ENCODE measurements around the gene MB.

Gene MB

GRCh38 chr22:35656284-35656752, 39.2 kb upstream of the MB start:
- H3K4me3 ChIP-seq (ENCODE audit: low read depth, low read length): no peak overlapping the region
- H3K79me2 ChIP-seq (ENCODE audit: control insufficient read depth, insufficient read depth, low read length, poor library complexity): no peaks in the 10 kb centered on the region
- no peak overlapping the region for H4K8ac ChIP-seq (ENCODE audit: low read depth, low read length)
- no peak overlapping the region for H2BK12ac ChIP-seq (ENCODE audit: low read length)
- no peak overlapping the region for H3K4ac ChIP-seq (ENCODE audit: low read depth, low read length)
- H2BK120ac ChIP-seq (ENCODE audit: insufficient read depth, low read length, poor library complexity): no peak overlapping the region
- peaks cover 2% of the 10 kb centered on the region for H3K9me3 ChIP-seq (ENCODE audit: insufficient read depth, low read depth, low read length)
- no peaks in the 10 kb centered on the region for H3K79me1 ChIP-seq (ENCODE audit: low read length)
- H3K27me3 ChIP-seq (ENCODE audit: insufficient read depth, low read length): no peaks in the 10 kb centered on the region
- peak; percentile 94 to 97 for DNase-seq
- H2BK5ac ChIP-seq (ENCODE audit: low read depth, low read length, poor library complexity): no peak overlapping the region
- no peaks in the 10 kb centered on the region for H3K4me1 ChIP-seq (ENCODE audit: control insufficient read depth in 1 of 2, insufficient read depth in 2 of 2, low read length in 2 of 2)
- H4K12ac ChIP-seq (ENCODE audit: low read depth, low read length): no peak overlapping the region
- no peak overlapping the region for H2AFZ ChIP-seq (ENCODE audit: insufficient read depth, low read length, poor library complexity)
- H4K91ac ChIP-seq (ENCODE audit: low read depth, low read length): no peak overlapping the region
- no peaks in the 10 kb centered on the region for H3K36me3 ChIP-seq (ENCODE audit: control insufficient read depth in 1 of 2, insufficient read depth in 2 of 2, low read length in 2 of 2)
- no CpG with 5 or more reads among the region's 5 CpGs for WGBS (ENCODE audit: extremely low coverage, insufficient coverage, insufficient read length)
- H3K27ac ChIP-seq (ENCODE audit: low read depth, low read length): no peak overlapping the region
- no peak overlapping the region for H3K4me2 ChIP-seq (ENCODE audit: low read length)
- no peak overlapping the region for H3K9ac ChIP-seq (ENCODE audit: low read length)
- no peak overlapping the region for H3K23ac ChIP-seq (ENCODE audit: low read length)
- H2AK5ac ChIP-seq (ENCODE audit: low read length): no peak overlapping the region
- no peak overlapping the region for H3K18ac ChIP-seq (ENCODE audit: low read length)
- no peak overlapping the region for H3K14ac ChIP-seq (ENCODE audit: low read length)

GRCh38 chr22:35653824-35654223, 36.7 kb upstream of the MB start:
- Histone ChIP-seq H2AK5ac (ENCODE audit: low read length) (no peak overlapping the region), H3K18ac (ENCODE audit: low read length) (no peak overlapping the region), H3K4me2 (ENCODE audit: low read length) (no peak overlapping the region), H3K27me3 (ENCODE audit: insufficient read depth, low read length) (no peaks in the 10 kb centered on the region), H4K91ac (ENCODE audit: low read depth, low read length) (no peak overlapping the region), H3K4me1 (ENCODE audit: control insufficient read depth in 1 of 2, insufficient read depth in 2 of 2, low read length in 2 of 2) (no peaks in the 10 kb centered on the region), H3K36me3 (ENCODE audit: control insufficient read depth in 1 of 2, insufficient read depth in 2 of 2, low read length in 2 of 2) (no peaks in the 10 kb centered on the region), H2BK120ac (ENCODE audit: insufficient read depth, low read length, poor library complexity) (no peak overlapping the region), H3K9ac (ENCODE audit: low read length) (no peak overlapping the region), H3K4ac (ENCODE audit: low read depth, low read length) (no peak overlapping the region), H3K27ac (ENCODE audit: low read depth, low read length) (no peak overlapping the region), H2BK5ac (ENCODE audit: low read depth, low read length, poor library complexity) (no peak overlapping the region), H3K9me3 (ENCODE audit: insufficient read depth, low read depth, low read length) (peaks cover 4% of the 10 kb centered on the region), H3K23ac (ENCODE audit: low read length) (no peak overlapping the region), H3K79me2 (ENCODE audit: control insufficient read depth, insufficient read depth, low read length, poor library complexity) (no peaks in the 10 kb centered on the region), H3K4me3 (ENCODE audit: low read depth, low read length) (no peak overlapping the region), H3K79me1 (ENCODE audit: low read length) (no peaks in the 10 kb centered on the region), H2BK12ac (ENCODE audit: low read length) (no peak overlapping the region), H4K8ac (ENCODE audit: low read depth, low read length) (no peak overlapping the region), H2AFZ (ENCODE audit: insufficient read depth, low read length, poor library complexity) (no peak overlapping the region), H4K12ac (ENCODE audit: low read depth, low read length) (no peak overlapping the region), H3K14ac (ENCODE audit: low read length) (no peak overlapping the region)
- WGBS (ENCODE audit: extremely low coverage, insufficient coverage, insufficient read length): no CpG with 5 or more reads among the region's 1 CpG
- no peak for DNase-seq

GRCh38 chr22:35651085-35651484, 34.0 kb upstream of the MB start:
- Histone ChIP-seq H4K91ac (ENCODE audit: low read depth, low read length) (no peak overlapping the region), H3K4ac (ENCODE audit: low read depth, low read length) (no peak overlapping the region), H3K9ac (ENCODE audit: low read length) (no peak overlapping the region), H2BK120ac (ENCODE audit: insufficient read depth, low read length, poor library complexity) (no peak overlapping the region), H3K14ac (ENCODE audit: low read length) (no peak overlapping the region), H4K12ac (ENCODE audit: low read depth, low read length) (no peak overlapping the region), H2BK5ac (ENCODE audit: low read depth, low read length, poor library complexity) (no peak overlapping the region), H3K27me3 (ENCODE audit: insufficient read depth, low read length) (no peaks in the 10 kb centered on the region), H3K36me3 (ENCODE audit: control insufficient read depth in 1 of 2, insufficient read depth in 2 of 2, low read length in 2 of 2) (no peaks in the 10 kb centered on the region), H3K4me1 (ENCODE audit: control insufficient read depth in 1 of 2, insufficient read depth in 2 of 2, low read length in 2 of 2) (peaks cover 7 to 8% of the 10 kb centered on the region in 2 experiments), H3K4me3 (ENCODE audit: low read depth, low read length) (no peak overlapping the region), H2AFZ (ENCODE audit: insufficient read depth, low read length, poor library complexity) (no peak overlapping the region), H4K8ac (ENCODE audit: low read depth, low read length) (no peak overlapping the region), H3K79me2 (ENCODE audit: control insufficient read depth, insufficient read depth, low read length, poor library complexity) (no peaks in the 10 kb centered on the region), H3K79me1 (ENCODE audit: low read length) (peaks cover 2% of the 10 kb centered on the region), H3K27ac (ENCODE audit: low read depth, low read length) (no peak overlapping the region), H3K23ac (ENCODE audit: low read length) (no peak overlapping the region), H3K18ac (ENCODE audit: low read length) (no peak overlapping the region), H3K9me3 (ENCODE audit: insufficient read depth, low read depth, low read length) (peaks cover 2% of the 10 kb centered on the region), H3K4me2 (ENCODE audit: low read length) (no peak overlapping the region), H2AK5ac (ENCODE audit: low read length) (no peak overlapping the region), H2BK12ac (ENCODE audit: low read length) (no peak overlapping the region)
- WGBS (ENCODE audit: extremely low coverage, insufficient coverage, insufficient read length): no CpG with 5 or more reads among the region's 7 CpGs
- no peak for DNase-seq

GRCh38 chr22:35649636-35650250, 32.6 kb upstream of the MB start:
- no peak overlapping the region for H2BK5ac ChIP-seq (ENCODE audit: low read depth, low read length, poor library complexity)
- no peaks in the 10 kb centered on the region for H3K27me3 ChIP-seq (ENCODE audit: insufficient read depth, low read length)
- H3K79me2 ChIP-seq (ENCODE audit: control insufficient read depth, insufficient read depth, low read length, poor library complexity): no peaks in the 10 kb centered on the region
- no peak overlapping the region for H2AK5ac ChIP-seq (ENCODE audit: low read length)
- no peak overlapping the region for H2AFZ ChIP-seq (ENCODE audit: insufficient read depth, low read length, poor library complexity)
- H3K14ac ChIP-seq (ENCODE audit: low read length): no peak overlapping the region
- peaks cover 7 to 8% of the 10 kb centered on the region in 2 experiments for H3K4me1 ChIP-seq (ENCODE audit: control insufficient read depth in 1 of 2, insufficient read depth in 2 of 2, low read length in 2 of 2)
- peaks cover 2% of the 10 kb centered on the region for H3K79me1 ChIP-seq (ENCODE audit: low read length)
- WGBS (ENCODE audit: extremely low coverage, insufficient coverage, insufficient read length): no CpG with 5 or more reads among the region's 7 CpGs
- no peak overlapping the region for H4K12ac ChIP-seq (ENCODE audit: low read depth, low read length)
- H3K23ac ChIP-seq (ENCODE audit: low read length): no peak overlapping the region
- H4K91ac ChIP-seq (ENCODE audit: low read depth, low read length): no peak overlapping the region
- no peak overlapping the region for H2BK12ac ChIP-seq (ENCODE audit: low read length)
- DNase-seq: no peak
- no peak overlapping the region for H2BK120ac ChIP-seq (ENCODE audit: insufficient read depth, low read length, poor library complexity)
- no peak overlapping the region for H4K8ac ChIP-seq (ENCODE audit: low read depth, low read length)
- H3K9me3 ChIP-seq (ENCODE audit: insufficient read depth, low read depth, low read length): peaks cover 2% of the 10 kb centered on the region
- H3K4me3 ChIP-seq (ENCODE audit: low read depth, low read length): no peak overlapping the region
- H3K18ac ChIP-seq (ENCODE audit: low read length): no peak overlapping the region
- H3K27ac ChIP-seq (ENCODE audit: low read depth, low read length): no peak overlapping the region
- no peak overlapping the region for H3K9ac ChIP-seq (ENCODE audit: low read length)
- no peaks in the 10 kb centered on the region for H3K36me3 ChIP-seq (ENCODE audit: control insufficient read depth in 1 of 2, insufficient read depth in 2 of 2, low read length in 2 of 2)
- H3K4me2 ChIP-seq (ENCODE audit: low read length): no peak overlapping the region
- no peak overlapping the region for H3K4ac ChIP-seq (ENCODE audit: low read depth, low read length)

Data from trophoblast cell (in vitro differentiated cells and primary cell).